CD8-positive, alpha-beta memory T cell (primary cell): ENCODE measurements around the gene RPE. TPM values are rescaled to one million over a fixed set of nuclear protein-coding genes. Genes with fewer than 3 reads are reported as not detected.

ENCODE experiments used
- CTCF ChIA-PET: fragments of 350-600 bp; sonication (Branson Sonifier 250); formaldehyde crosslinking; loops from one replicate; lab custom pipeline; 2021; ENCODE audit warnings: antibody characterized with exemption; lab: Charles Lee
- POLR2A ChIA-PET: fragments of 350-600 bp; sonication (Branson Sonifier 250); formaldehyde crosslinking; loops from one replicate; lab custom pipeline; 2021; ENCODE audit warnings: antibody characterized with exemption; lab: Charles Lee
- DNase-seq, 5 donors: peaks; one replicate each; pipeline versions ENCODE4 v3.0.0 to v3.0.0-alpha.2; 2020 to 2022; ENCODE audit warnings: mixed read lengths in 1 of 5
- H3K27ac ChIP-seq: one replicate; pipeline ENCODE4 v1.7.0; 2013; ENCODE audit warnings: low read depth, mild to moderate bottlenecking, low read length, moderate library complexity
- H3K27me3 ChIP-seq: 2 replicates; pipeline ENCODE4 v1.7.0; 2013; ENCODE audit warnings: low read length, mild to moderate bottlenecking; ENCODE audit not compliant: insufficient read depth, poor library complexity, severe bottlenecking
- H3K36me3 ChIP-seq: 2 replicates; pipeline ENCODE4 v1.7.0; 2013; ENCODE audit warnings: mild to moderate bottlenecking, low read length, moderate library complexity; ENCODE audit not compliant: insufficient read depth
- H3K4me1 ChIP-seq: 2 replicates; pipeline ENCODE4 v1.7.0; 2013; ENCODE audit warnings: mild to moderate bottlenecking, low read length, moderate library complexity; ENCODE audit not compliant: insufficient read depth
- H3K4me3 ChIP-seq: 2 replicates; pipeline ENCODE4 v1.7.0; 2013; ENCODE audit warnings: mild to moderate bottlenecking, low read length
- H3K9me3 ChIP-seq: 2 replicates; pipeline ENCODE4 v1.7.0; 2013; ENCODE audit warnings: mild to moderate bottlenecking, low read length
- H3K27ac Mint-ChIP-seq, 8 donors: one replicate each; pipeline ENCODE4 v1.8.0; 2020 to 2021; ENCODE audit warnings: mixed read lengths in 8 of 8, mild to moderate bottlenecking in 6 of 8, inconsistent platforms in 3 of 8, moderate library complexity in 3 of 8
- H3K27me3 Mint-ChIP-seq, 2 donors: one replicate each; pipeline ENCODE4 v1.8.0; 2020 to 2021; ENCODE audit warnings: mixed read lengths in 2 of 2, mild to moderate bottlenecking in 1 of 2, moderate library complexity in 1 of 2
- H3K36me3 Mint-ChIP-seq, 3 donors: one replicate each; pipeline ENCODE4 v1.8.0; 2020 to 2021; ENCODE audit warnings: mixed read lengths in 3 of 3, inconsistent platforms in 1 of 3, mild to moderate bottlenecking in 1 of 3
- H3K4me1 Mint-ChIP-seq, 3 donors: one replicate each; pipeline ENCODE4 v1.8.0; 2020 to 2021; ENCODE audit warnings: mixed read lengths in 3 of 3, inconsistent platforms in 1 of 3, mild to moderate bottlenecking in 1 of 3
- H3K4me3 Mint-ChIP-seq, 7 donors: one replicate each; pipeline ENCODE4 v1.8.0; 2020 to 2021; ENCODE audit warnings: mixed read lengths in 7 of 7, mild to moderate bottlenecking in 6 of 7, moderate library complexity in 4 of 7, inconsistent platforms in 2 of 7
- H3K9me3 Mint-ChIP-seq, 5 donors: one replicate each; pipeline ENCODE4 v1.8.0; 2020 to 2022; ENCODE audit warnings: mixed read lengths in 5 of 5, mild to moderate bottlenecking in 3 of 5, moderate library complexity in 2 of 5, inconsistent platforms in 1 of 5
- polyA plus RNA-seq: library from polyadenylated mRNA; unstranded; fragments of 300-500 nt; fragmentation: Illumina TruSeq; gene quantifications from one replicate; pipeline ENCODE4 v1.2.3, GENCODE V29; 2021
- total RNA-seq, 2 experiments: library from RNA; stranded (reverse); gene quantifications; one replicate each; pipeline ENCODE4 v1.2.3, GENCODE V29; 2021

Gene RPE
- total and polyA plus RNA-seq, 3 experiments from 2014 or later: 16.5 to 49.8 (median 49.4) TPM

DNA sequence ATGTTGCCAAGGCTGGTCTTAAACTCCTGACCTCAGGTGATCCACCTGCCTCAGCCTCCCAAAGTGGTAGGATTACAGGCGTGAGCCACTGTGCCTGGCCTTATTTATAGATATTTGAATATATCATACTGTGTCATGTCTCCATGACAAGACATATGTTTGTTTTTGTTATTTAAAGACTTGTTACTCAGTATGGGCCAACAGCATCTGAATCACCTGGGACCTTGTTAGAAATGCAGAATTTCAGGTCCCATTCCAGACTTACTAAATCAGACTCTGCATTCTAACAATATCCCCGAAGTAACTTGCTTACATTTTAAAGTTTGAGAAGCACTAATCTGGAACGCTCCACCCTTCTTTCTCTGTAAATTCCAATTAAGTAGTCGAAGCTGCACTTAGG, 33.2 kb downstream of the RPE start:
- Mint-ChIP-seq H3K4me1 (peaks cover 0 to 5% (median 0%) of the 10 kb centered on the region in 3 donors), H3K9me3 (no peaks in the 10 kb centered on the region), H3K36me3 (peaks cover 0 to 4% (median 3%) of the 10 kb centered on the region in 3 donors), H3K27me3 (no peaks in the 10 kb centered on the region), H3K27ac (no peak overlapping the region), H3K4me3 (no peak overlapping the region)
- Histone ChIP-seq H3K27me3 (no peaks in the 10 kb centered on the region), H3K27ac (no peak overlapping the region), H3K9me3 (no peaks in the 10 kb centered on the region), H3K4me3 (no peak overlapping the region), H3K4me1 (no peaks in the 10 kb centered on the region), H3K36me3 (no peaks in the 10 kb centered on the region)
- ChIA-PET POLR2A (no interaction called here), CTCF (no interaction called here)
- no peak for DNase-seq

DNA sequence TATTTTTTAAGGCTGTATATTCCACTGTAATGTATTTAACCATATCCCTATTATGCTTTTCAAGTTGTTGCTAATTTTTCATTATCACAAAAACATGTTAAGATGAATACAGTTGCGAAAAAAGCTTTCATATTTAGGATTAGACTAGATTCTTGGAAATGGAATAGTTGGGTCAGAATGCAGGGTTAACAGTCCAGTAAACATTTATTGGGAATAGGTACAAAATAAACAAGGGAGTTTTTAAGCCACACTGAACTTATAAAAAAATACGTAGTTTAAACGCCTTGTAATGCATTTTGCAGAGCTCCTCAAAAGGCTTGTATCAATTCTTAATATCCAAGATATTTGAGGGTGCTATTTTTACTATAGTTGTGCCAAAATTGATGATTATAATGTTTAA, 35.6 kb downstream of the RPE start:
- Histone ChIP-seq H3K9me3 (no peaks in the 10 kb centered on the region), H3K4me1 (no peaks in the 10 kb centered on the region), H3K27me3 (no peaks in the 10 kb centered on the region), H3K27ac (no peak overlapping the region), H3K4me3 (no peak overlapping the region), H3K36me3 (no peaks in the 10 kb centered on the region)
- CTCF ChIA-PET: no interaction called here
- DNase-seq: no peak
- Mint-ChIP-seq H3K9me3 (no peaks in the 10 kb centered on the region), H3K27me3 (no peaks in the 10 kb centered on the region), H3K4me1 (no peaks in the 10 kb centered on the region), H3K4me3 (no peak overlapping the region), H3K27ac (no peak overlapping the region), H3K36me3 (peaks cover 0 to 12% (median 8%) of the 10 kb centered on the region in 3 donors)
- POLR2A ChIA-PET: no interaction called here

DNA sequence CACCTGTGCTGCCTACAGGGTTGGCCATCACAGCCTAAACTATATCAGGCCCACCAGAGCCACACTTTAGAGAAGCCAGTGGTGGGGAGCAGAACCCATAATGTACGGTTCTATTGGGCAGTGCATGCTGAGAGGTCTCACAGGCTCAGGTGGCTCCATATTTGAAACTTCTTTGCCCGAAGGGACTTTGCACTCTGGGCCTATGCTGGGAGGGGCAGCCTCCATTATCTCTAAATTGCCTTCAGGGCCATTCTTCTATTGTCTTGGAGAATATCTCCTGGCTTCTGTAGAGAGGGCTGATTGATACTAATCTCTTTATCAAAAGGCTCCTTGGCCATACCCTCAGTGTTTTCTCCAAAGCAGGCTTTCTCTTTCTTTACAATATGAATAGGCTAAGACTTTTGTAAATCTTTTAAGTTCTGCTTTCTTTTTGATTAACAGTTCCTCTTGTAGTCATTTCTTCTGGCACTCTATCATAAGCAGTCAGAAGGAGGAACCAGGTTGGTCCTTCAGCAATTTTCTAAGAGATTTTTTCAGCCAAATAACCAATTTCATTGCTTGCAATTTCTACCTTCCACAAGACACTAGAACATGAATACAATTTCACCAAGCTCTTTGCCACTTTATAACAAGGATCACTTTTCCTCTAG, 44.5 kb downstream of the RPE start:
- ChIA-PET POLR2A (no interaction called here), CTCF (no interaction called here)
- H3K36me3 Mint-ChIP-seq: peaks cover 4 to 21% (median 19%) of the 10 kb centered on the region in 3 donors
- H3K27ac ChIP-seq: no peak overlapping the region
- no peaks in the 10 kb centered on the region for H3K27me3 Mint-ChIP-seq
- H3K4me3 Mint-ChIP-seq: no peak overlapping the region
- no peak overlapping the region for H3K4me3 ChIP-seq
- H3K9me3 Mint-ChIP-seq: peaks cover 0 to 12% (median 4%) of the 10 kb centered on the region in 5 donors
- no peaks in the 10 kb centered on the region for H3K9me3 ChIP-seq
- no peaks in the 10 kb centered on the region for H3K4me1 ChIP-seq
- no peak overlapping the region for H3K27ac Mint-ChIP-seq
- no peaks in the 10 kb centered on the region for H3K27me3 ChIP-seq
- no peaks in the 10 kb centered on the region for H3K36me3 ChIP-seq
- H3K4me1 Mint-ChIP-seq: no peaks in the 10 kb centered on the region
- no peak for DNase-seq

DNA sequence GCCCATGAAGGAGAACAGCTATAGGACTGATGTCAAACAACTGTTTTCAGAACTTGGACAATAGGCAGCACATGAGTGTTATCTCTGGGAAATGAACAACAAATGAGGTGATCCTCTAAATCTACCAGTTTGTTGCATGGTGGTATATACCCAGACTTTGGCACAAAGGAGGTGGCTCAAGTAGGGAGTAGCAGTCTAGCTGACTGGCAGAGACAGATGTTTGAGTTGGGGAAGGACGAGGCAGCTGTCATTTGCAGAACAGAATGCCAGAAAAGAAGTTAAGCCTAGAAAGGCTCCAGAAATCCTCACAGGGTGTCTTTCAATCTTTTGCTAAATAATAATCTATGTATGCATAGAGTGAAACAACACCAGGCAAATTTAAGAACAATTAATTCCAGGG, 47.4 kb downstream of the RPE start:
- ChIA-PET POLR2A (no interaction called here), CTCF (no interaction called here)
- H3K9me3 Mint-ChIP-seq: peaks cover 0 to 18% (median 9%) of the 10 kb centered on the region in 5 donors

DNA sequence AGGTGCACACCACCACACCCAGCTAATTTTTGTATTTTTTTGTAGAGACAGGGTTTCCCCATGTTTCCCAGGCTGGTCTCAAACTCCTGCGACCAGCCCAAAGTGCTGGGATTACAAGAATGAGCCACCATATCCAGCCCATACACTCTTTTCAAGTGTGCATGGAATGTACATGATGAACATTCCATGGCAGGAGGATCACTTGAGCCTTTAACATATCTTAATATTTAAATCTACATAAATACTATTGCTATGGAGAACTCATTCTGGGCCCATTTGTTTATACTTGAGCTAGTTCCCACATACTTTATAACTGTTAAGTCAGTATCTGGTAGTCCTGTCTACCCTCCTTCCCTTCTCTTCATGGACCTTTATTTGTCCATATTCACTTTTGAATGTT, 48.4 kb downstream of the RPE start:
- H3K4me3 ChIP-seq: no peak overlapping the region
- POLR2A ChIA-PET: no interaction called here
- H3K9me3 Mint-ChIP-seq: peaks cover 5 to 26% (median 17%) of the 10 kb centered on the region in 5 donors

More for the DNA sequence above, 47.4 kb downstream of the RPE start:
- H3K36me3 Mint-ChIP-seq: peaks cover 7 to 32% (median 24%) of the 10 kb centered on the region in 3 donors
- Histone ChIP-seq H3K9me3 (peaks cover 4% of the 10 kb centered on the region), H3K27ac (no peak overlapping the region), H3K27me3 (no peaks in the 10 kb centered on the region), H3K4me1 (no peaks in the 10 kb centered on the region), H3K36me3 (no peaks in the 10 kb centered on the region), H3K4me3 (no peak overlapping the region)
- DNase-seq: no peak
- no peak overlapping the region for H3K27ac Mint-ChIP-seq
- no peaks in the 10 kb centered on the region for H3K27me3 Mint-ChIP-seq
- H3K4me1 Mint-ChIP-seq: no peaks in the 10 kb centered on the region
- H3K4me3 Mint-ChIP-seq: no peak overlapping the region

DNA sequence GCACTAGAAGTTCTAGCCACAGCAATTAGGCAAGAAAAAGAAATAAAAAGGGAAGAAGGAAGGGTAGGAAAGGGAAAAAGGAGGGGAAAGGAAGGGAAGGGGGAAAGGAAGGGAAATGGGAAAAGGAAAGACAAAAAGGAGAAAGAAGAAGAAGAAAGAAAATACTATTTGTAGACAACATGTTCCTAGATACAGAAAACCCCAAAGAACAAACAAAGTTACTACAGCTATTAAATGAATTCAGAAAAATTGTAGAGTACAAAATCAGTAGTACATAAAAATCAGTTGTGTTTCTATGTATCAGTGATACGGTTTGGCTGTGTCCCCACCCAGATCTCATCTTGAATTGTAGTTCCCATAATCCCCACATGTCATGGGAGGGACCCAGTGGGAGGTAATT, 52.3 kb downstream of the RPE start:
- Histone ChIP-seq H3K4me1 (no peaks in the 10 kb centered on the region), H3K36me3 (no peaks in the 10 kb centered on the region), H3K4me3 (no peak overlapping the region), H3K27me3 (no peaks in the 10 kb centered on the region), H3K27ac (no peak overlapping the region), H3K9me3 (peaks cover 4% of the 10 kb centered on the region)
- H3K27ac Mint-ChIP-seq: peak overlapping the region in 1 of 8 donors; percentile 1
- POLR2A ChIA-PET: no interaction called here
- peaks cover 0 to 3% of the 10 kb centered on the region in 2 donors for H3K27me3 Mint-ChIP-seq
- no peak for DNase-seq
- peaks cover 10 to 31% (median 20%) of the 10 kb centered on the region in 5 donors for H3K9me3 Mint-ChIP-seq
- CTCF ChIA-PET: no interaction called here
- peaks cover 14 to 28% (median 16%) of the 10 kb centered on the region in 3 donors for H3K36me3 Mint-ChIP-seq
- H3K4me1 Mint-ChIP-seq: no peaks in the 10 kb centered on the region
- no peak overlapping the region for H3K4me3 Mint-ChIP-seq

More for the DNA sequence above, 48.4 kb downstream of the RPE start:
- peak overlapping the region in 1 of 8 donors; percentile 35 for H3K27ac Mint-ChIP-seq
- no peaks in the 10 kb centered on the region for H3K27me3 Mint-ChIP-seq
- peaks cover 4% of the 10 kb centered on the region for H3K9me3 ChIP-seq
- no peaks in the 10 kb centered on the region for H3K4me1 ChIP-seq
- CTCF ChIA-PET: no interaction called here
- H3K36me3 Mint-ChIP-seq: peaks cover 14 to 39% (median 23%) of the 10 kb centered on the region in 3 donors
- no peak overlapping the region for H3K4me3 Mint-ChIP-seq
- H3K27ac ChIP-seq: no peak overlapping the region
- no peaks in the 10 kb centered on the region for H3K4me1 Mint-ChIP-seq
- no peaks in the 10 kb centered on the region for H3K36me3 ChIP-seq
- no peak for DNase-seq
- H3K27me3 ChIP-seq: no peaks in the 10 kb centered on the region

DNA sequence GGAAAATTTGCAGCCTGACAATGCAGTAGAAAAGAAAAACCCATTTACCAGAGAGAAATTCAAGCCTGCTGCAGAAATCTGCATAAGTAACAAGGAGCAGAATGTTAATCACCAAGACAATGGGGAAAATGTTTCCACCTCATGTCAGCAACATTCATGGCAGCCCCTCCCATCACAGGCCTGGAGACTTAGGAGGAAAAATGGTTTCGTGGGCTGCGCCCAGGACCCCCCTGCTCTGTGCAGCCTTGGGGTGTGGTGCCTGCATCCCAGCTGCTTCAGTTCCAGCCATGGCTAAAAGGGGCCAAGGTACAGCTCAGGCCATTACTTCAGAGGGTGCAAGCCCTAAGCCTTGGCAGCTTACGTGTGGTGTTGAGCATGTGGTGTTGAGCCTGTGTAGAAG, 53.4 kb downstream of the RPE start:
- Mint-ChIP-seq H3K9me3 (peaks cover 14 to 31% (median 20%) of the 10 kb centered on the region in 5 donors), H3K4me3 (no peak overlapping the region), H3K27ac (no peak overlapping the region), H3K27me3 (peaks cover 0 to 3% of the 10 kb centered on the region in 2 donors), H3K36me3 (peaks cover 14 to 28% (median 16%) of the 10 kb centered on the region in 3 donors), H3K4me1 (no peaks in the 10 kb centered on the region)
- no peak for DNase-seq
- no peaks in the 10 kb centered on the region for H3K36me3 ChIP-seq
- CTCF ChIA-PET: no interaction called here
- POLR2A ChIA-PET: no interaction called here
- H3K4me1 ChIP-seq: no peaks in the 10 kb centered on the region
- H3K4me3 ChIP-seq: no peak overlapping the region
- no peaks in the 10 kb centered on the region for H3K27me3 ChIP-seq
- H3K9me3 ChIP-seq: peaks cover 4% of the 10 kb centered on the region
- H3K27ac ChIP-seq: no peak overlapping the region

DNA sequence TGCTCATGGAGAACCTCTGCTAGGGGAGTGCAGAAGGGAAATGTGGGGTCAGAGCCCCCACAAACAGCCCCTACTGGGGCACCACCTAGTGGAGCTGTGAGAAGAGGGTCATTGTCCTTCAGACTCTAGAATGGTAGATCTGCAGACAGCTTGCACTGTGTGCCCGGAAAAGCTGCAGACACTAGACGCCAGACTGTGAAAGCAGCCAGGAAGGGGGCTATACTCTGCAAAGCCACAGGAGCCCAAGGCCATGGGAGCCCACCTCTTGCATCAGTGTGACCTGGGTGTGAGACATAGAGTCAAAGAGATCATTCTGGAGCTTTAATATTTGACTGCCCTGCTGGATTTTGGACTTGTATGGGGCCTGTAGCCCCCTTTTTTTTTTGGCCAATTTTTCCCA, 60.9 kb downstream of the RPE start:
- no peak overlapping the region for H3K4me3 ChIP-seq
- Mint-ChIP-seq H3K36me3 (peaks cover 0 to 15% (median 0%) of the 10 kb centered on the region in 3 donors), H3K4me3 (no peak overlapping the region), H3K27me3 (peaks cover 0 to 5% of the 10 kb centered on the region in 2 donors), H3K4me1 (no peaks in the 10 kb centered on the region), H3K9me3 (peaks cover 0 to 9% (median 4%) of the 10 kb centered on the region in 5 donors), H3K27ac (no peak overlapping the region)
- no peaks in the 10 kb centered on the region for H3K27me3 ChIP-seq
- no peaks in the 10 kb centered on the region for H3K4me1 ChIP-seq
- no peaks in the 10 kb centered on the region for H3K9me3 ChIP-seq
- no peak overlapping the region for H3K27ac ChIP-seq
- POLR2A ChIA-PET: no interaction called here
- H3K36me3 ChIP-seq: no peaks in the 10 kb centered on the region
- CTCF ChIA-PET: no interaction called here
- DNase-seq: no peak
